Activated naive CD8-positive, alpha-beta T cell treated with anti-CD3 and anti-CD28 coated beads, Interleukin-2, amount 50 U/mL, for 16 hours (primary cell): ENCODE measurements around the gene SH3PXD2A.

ENCODE experiments used
- DNase-seq: peaks from one replicate; pipeline ENCODE4 v3.0.0-alpha.2; 2020; ENCODE audit warnings: low read depth, low spot score

The SH3PXD2A gene

GRCh38 chr10:103546401-103546800, 309.0 kb downstream of the SH3PXD2A start:
- DNase-seq, result no peak

DNA sequence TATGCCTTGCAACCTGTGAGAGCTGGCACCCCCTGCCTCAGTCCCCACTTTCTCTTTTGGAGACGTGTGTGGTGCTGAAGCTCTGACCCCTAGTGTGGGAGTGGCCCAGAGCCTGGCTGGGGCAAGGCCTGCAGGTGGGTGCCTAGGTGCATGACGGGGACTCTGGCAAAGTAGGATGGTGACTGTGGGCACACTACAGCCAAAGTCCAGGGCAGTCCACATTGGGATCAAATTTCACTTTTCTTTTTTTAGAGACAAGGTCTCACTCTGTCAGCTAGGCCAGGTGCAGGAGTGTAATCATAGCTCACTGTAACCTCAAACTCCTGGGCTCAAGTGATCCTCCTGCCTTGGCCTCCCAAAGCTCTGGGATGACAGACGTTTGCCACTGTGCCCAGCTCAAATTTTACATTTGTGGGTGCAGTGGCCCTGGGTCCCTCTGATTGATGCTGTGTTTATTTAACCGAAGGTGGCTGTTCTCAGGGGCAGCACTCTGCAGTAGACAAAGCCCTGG, 309.6 kb downstream of the SH3PXD2A start:
- no peak for DNase-seq

DNA sequence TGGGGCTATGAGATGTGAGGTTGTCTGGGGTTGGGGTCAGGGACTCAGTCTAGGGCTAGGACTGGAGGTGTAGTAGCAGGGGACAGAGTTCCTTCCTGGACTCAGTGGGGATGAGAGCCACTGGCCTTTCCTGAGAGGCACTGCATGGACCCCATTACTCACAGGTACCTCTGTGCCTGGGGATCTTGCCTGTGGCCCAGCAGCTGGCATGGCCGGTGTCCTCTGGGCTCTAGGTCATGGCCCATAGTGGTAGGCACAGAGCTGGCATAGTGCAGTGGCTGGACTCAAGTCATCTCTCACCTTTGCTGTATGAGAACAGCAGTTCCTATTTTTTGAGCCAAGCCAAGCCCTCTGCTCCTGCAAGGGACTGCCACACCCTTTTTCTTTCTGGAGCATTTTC, 310.0 kb downstream of the SH3PXD2A start:
- no peak for DNase-seq

DNA sequence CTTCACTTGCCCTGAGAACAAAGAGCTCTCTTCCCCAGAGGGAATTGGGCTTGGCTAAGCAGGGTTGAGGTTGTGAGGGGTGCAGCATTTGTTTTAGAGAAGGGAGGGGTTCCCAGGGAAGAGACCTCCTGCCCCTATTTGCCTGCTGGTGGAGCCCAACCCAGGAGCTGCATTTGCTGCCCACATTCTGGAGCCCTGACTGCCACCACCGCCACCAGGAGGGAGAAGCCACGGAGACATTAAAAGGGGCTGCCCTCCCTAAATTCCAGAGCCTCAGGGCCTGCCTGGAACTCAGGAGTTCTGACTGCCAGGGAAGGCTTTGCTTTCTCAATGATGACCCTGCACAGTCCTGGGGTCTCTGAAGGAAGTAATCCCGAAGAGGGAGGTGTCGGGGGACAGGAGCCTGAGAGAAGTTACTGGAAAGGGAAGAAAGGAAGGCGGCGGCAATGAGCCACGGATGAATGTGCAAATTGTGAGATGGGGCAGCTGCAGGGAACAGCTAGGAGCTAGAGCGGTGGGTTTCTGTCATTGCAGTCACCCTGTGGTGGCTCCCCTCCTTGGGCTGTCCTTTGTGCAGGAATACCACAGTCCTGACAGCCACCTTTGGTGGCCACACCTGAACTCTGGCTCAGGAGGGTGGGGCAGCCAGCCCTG, 310.6 kb downstream of the SH3PXD2A start:
- no peak for DNase-seq
